GM21529 (cell line): ENCODE results near the gene RAD1.
"Not testable (repeated sequence)": the region's sequence is repeated elsewhere in the genome, so short reads cannot be mapped to it uniquely, and the experiment has no call there.

Experiments
- ATAC-seq: cut with Tn5 transposase; IDR thresholded peaks from one replicate; pipeline ENCODE4 v1.9.1; 2021; ENCODE audit not compliant: unreplicated experiment

The RAD1 gene

DNA sequence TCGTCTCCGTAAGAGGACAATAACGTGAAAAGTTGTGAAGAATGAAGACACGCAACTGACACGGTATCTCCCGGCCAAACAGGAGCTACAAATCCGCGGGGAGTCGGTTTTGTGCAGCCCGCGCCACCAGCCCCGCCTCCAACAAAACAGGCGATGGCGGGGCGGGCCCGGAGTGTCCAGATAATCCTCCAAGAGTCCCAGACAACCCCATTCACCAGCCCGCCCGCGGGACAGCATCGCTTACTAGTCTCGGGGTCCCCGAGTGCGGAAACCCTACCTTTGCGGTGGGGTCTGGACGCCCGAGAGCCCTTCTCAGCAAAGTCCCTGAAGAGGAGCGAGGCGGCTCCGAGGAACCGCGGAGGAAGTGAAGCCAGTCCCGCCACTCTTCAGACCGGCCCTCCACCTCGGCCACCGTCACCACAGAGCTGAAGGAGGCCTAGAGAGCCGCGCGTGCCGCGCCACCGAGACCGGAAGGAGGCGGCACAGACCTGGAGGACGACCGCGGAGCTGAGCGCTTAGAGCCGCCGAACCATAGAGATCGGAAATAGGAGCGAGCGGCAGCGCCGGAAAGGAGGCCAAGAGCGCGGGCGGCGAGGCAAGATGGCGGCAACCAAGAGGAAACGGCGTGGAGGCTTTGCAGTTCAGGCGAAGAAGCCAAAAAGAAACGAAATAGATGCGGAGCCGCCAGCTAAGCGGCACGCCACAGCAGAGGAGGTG is at the start of gene RAD1, which contains the start of gene BRIX1:
RAD1 (minus strand) TSS at position 366 of the 717 bp plus-strand sequence. CDS start 612 bp downstream, outside the sequence.
BRIX1 (plus strand) TSS at position 573 of the 717 bp plus-strand sequence; CDS start at position 601, 28 bp downstream.
- peak; percentile 97 for ATAC-seq

DNA sequence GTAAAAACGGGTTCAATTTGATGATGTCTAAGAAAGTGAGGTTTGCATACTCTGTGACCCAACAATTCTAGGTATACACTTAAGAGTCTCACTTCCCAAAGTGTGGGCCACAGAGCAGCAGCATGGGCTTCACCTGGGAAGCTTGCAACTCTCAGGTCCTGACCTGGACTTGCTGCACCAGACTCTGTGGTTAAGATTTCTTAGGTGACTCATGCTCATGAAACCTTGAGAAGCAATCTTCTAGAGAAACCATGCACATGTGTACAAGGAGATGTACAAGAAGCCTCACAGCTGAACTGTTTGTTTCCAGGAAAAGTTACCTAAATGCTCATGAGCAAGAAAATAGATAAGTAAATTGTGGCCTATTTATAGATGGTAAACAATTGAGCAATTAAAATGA is 44.0 kb upstream of the RAD1 start:
- ATAC-seq, result peak; percentile 97

- ATAC-seq, result no peak
These were observed 42.8 kb upstream of the RAD1 start for GRCh38 chr5:34957857-34958690.

GRCh38 chr5:34957321-34957720 is 42.0 kb upstream of the RAD1 start:
- ATAC-seq, result no peak

GRCh38 chr5:34944460-34945047 is 29.2 kb upstream of the RAD1 start:
- no peak for ATAC-seq

GRCh38 chr5:34944044-34944443 is 28.7 kb upstream of the RAD1 start:
- ATAC-seq, result no peak

DNA sequence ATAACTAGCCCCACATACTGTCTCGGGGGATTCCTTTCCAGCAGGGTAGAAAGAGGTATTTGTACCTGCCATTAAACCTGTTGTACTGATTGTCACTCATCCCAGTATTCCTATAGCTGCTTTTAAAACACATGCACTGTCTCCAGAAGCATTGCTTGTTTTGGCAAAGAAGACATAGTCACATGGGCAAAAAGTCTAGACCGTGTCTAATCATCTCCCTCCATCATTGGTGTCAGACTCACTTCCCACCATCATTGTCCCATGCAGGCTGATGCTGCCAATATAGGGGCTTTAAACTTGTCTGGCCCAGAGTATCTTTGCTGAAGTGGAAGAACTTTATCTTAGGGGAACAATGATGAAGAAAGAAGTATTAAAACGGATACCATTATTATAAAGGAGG is 26.6 kb upstream of the RAD1 start:
- ATAC-seq, result no peak

DNA sequence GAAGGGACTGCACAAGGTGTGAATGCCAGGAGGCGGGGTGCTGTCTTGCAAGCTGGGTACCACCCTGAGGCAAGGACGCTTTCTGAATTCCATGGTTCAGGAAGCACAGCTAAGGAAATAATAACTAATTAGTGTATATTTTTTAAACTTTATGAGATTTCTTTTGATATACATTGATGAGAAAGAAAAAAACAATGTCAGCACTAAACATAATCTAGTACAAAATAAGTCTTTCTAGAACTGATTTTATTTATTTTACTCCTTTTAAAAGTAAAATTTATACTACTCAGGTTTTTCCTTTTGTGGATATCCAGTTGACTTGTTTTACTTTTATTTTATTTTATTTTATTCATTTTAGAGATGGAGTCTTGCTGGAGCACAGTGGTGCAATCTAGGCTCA is 17.6 kb upstream of the RAD1 start:
- ATAC-seq, result no peak

GRCh38 chr5:34930870-34931269 is 15.6 kb upstream of the RAD1 start:
- ATAC-seq, result no peak

GRCh38 chr5:34930462-34930844 is 15.1 kb upstream of the RAD1 start:
- no peak for ATAC-seq

GRCh38 chr5:34929720-34930461 is 14.6 kb upstream of the RAD1 start:
- ATAC-seq, result peak; percentile 71

DNA sequence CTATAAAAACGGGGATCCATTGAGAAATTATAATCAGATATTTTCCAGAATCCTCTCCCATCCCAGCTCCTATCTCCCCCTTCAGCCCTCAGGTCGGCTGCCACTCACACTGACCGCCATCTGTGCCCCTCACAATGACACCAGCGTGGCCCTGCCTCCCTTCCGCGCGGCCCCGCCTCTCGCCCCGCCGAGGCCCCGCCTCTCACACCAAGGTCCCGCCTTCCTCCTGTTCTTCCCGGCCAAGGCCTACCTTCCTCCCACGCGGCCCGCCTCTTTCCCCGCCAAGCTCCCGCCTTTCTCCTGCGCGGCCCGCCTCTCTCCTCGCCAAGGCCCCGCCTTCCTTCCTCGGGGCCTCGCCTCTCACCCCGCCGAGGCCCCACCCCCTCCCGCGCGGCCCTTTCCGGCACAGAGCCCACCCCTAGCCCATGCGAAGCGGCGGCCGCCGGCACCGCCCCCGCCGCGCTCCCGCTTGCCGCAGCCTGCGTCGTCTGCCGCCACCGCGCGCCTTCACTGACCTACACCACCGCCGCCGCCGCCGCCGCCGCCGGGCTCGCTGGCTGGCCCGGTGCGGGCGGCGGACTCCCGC is 13.9 kb upstream of the RAD1 start, which contains the start of gene DNAJC21:
DNAJC21 (plus strand) TSS at position 426 of the 586 bp plus-strand sequence. CDS start 261 bp downstream, outside the sequence.
- ATAC-seq, result peak; percentile 85

DNA sequence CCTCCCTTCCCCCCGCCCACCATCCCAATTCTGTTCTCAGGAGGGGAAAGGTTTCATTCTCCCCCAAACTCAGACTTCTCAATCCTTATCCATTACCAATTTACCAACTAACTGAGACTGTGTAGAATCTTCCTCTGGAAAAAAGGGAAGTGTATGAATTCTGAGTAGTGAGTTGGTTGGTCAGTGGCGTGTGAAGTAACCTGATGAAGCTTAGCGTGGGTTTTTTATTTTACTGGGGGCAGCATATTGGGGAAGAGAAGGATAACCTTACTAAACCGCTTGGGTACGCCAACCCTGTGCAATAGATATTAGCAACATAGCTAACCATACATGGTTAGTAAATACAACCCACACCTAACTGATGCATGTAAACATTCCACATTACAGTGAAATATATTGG is 13.0 kb upstream of the RAD1 start:
- no peak for ATAC-seq

- no peak for ATAC-seq
These were observed 12.5 kb upstream of the RAD1 start for GRCh38 chr5:34927785-34928184.

GRCh38 chr5:34926318-34926888 is 11.1 kb upstream of the RAD1 start:
- ATAC-seq, result no peak

DNA sequence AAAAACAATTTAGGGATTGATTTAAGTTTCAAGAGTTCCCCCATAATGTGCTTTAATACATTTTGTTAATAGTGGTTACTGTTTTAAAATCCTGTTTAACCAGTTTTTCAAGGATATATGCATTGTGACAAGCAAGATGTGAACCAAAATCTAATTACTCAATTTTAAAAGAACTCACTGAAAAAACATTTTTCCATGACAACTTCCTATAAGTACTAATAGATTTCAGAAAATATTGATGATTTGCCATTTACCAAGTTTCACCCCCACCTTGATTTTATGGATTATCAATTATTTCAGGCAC is 9.1 kb upstream of the RAD1 start:
- no peak for ATAC-seq

DNA sequence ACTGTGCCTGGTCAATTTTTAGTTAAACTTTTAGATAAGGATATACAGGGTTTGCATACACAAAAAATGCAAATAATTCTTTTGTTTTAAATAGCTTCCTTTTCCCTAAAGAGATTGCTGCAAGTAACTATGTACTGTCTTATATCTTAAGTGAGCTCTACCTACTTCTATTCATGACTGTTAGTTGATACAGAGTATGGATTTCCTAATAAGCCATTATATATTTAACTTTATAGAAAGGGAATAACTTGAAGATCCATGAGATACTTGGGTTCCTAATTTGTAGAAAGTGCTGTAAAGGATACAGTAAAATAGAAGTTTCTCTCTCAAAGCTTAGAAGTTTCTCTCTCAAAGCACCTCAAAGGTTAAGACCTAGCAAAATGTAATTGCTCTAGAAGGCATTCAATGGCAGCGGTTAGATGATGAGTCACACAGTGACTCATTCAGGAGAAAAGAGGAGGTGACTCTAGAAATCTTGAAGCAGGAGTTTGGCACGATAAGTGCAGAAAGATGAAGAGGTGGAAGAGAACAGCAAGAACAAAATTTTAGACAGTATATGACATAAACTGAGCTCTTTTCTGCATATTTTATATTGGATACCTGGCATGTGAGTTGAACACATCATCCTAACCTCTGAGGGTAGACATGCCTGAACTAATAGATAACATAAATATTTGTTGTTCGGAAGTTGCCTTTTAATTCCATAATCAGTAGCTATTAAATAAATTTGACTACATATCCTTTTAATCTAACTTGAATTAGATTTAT is 8.6 kb upstream of the RAD1 start:
- ATAC-seq, result peak; percentile 64

DNA sequence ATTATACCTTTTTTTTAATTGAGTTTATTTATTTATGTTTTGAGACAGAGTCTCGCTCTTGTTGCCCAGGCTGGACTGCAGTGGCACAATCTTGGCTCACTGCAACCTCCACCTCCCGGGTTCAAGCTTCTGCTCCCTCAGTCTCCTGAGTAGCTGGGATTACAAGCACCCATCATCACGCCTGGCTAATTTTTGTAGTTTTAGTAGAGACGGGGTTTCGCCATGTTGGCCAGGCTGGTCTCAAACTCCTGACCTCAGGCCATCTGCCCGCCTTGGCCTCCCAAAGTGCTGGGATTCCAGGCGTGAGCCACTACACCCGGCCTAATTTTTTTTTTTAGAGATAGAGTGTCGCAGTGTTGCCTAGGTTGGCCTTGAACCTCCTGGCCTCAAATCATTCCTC is 8.0 kb upstream of the RAD1 start:
- not testable (repeated sequence) for ATAC-seq

DNA sequence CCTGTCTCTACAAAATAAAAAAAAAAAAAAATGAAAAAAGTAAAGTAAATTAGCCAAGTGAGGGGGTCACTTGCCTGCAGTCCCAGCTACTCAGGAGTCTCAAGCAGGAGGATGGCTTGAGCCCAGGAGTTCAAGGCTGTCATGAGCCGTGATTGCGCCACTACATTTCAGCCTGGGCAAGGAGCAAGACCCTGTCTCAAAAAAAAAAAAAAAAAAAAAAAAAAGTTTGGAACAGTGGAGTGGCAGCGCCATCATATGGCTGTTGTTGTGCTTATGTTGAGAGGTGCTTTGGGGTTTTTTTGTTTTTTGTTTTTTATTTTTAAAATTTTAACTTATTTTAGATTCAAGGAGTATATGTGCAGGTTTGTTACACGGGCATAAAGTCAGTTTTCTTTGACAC is 3.8 kb upstream of the RAD1 start:
- ATAC-seq, result no peak

- no peak for ATAC-seq
These were observed 2.7 kb upstream of the RAD1 start for GRCh38 chr5:34918025-34918424.
